Fibroblast of pulmonary artery (primary cell): ENCODE measurements around the gene RASEF.

Experiments
- DNase-seq: peaks from one replicate; pipeline ENCODE4 v3.0.0-alpha.2; 2010; ENCODE audit warnings: low read depth
- H3K4me3 ChIP-seq: replicated peaks from 2 replicates; pipeline ENCODE4 v1.5.1; 2011; ENCODE audit warnings: low read depth, mild to moderate bottlenecking, control low read depth, low read length, moderate library complexity
- CTCF ChIP-seq: IDR thresholded peaks from 2 replicates; pipeline ENCODE4 v1.5.1; 2011; ENCODE audit warnings: mild to moderate bottlenecking, control low read depth, low read length, inconsistent platforms; ENCODE audit errors: missing control alignments

Gene RASEF

GRCh38 chr9:82993856-82994605 lies 68.9 kb downstream of the RASEF start:
- DNase-seq: no peak
- no peak for TF ChIP-seq CTCF
- no peak overlapping the region for H3K4me3 ChIP-seq

GRCh38 chr9:82991671-82992070 lies 71.3 kb downstream of the RASEF start:
- no peak overlapping the region for H3K4me3 ChIP-seq
- TF ChIP-seq CTCF: no peak
- DNase-seq: no peak

DNA sequence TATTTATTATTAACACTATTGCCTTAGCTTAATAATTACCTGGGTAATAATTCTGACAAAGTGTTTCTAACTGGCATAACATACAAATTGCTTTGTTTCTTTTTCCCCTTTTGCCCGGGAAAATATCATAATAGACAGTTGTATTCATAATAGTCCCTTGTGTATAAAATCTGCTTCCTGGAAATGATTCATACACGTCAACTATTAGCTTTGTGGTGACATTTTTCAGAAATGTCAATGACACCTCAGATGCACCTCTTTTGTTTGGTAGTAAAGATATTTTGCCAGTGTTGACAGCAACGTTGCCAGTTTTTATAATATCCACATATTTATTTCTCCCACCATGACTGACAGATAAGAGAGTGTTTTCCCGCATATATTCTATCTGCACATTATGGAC lies 73.0 kb downstream of the RASEF start:
- TF ChIP-seq CTCF: no peak
- DNase-seq: no peak
- H3K4me3 ChIP-seq: no peak overlapping the region

- TF ChIP-seq CTCF: no peak
- no peak for DNase-seq
- H3K4me3 ChIP-seq: no peak overlapping the region
These were observed 74.5 kb downstream of the RASEF start for GRCh38 chr9:82988488-82988887.

- H3K4me3 ChIP-seq: no peak overlapping the region
- no peak for DNase-seq
- no peak for TF ChIP-seq CTCF
These were observed 75.4 kb downstream of the RASEF start for GRCh38 chr9:82987370-82988189.

- no peak overlapping the region for H3K4me3 ChIP-seq
- no peak for TF ChIP-seq CTCF
- no peak for DNase-seq
These were observed 81.4 kb downstream of the RASEF start for GRCh38 chr9:82981552-82981951.
